ENCODE results near the gene CFAP61.

Gene CFAP61

DNA sequence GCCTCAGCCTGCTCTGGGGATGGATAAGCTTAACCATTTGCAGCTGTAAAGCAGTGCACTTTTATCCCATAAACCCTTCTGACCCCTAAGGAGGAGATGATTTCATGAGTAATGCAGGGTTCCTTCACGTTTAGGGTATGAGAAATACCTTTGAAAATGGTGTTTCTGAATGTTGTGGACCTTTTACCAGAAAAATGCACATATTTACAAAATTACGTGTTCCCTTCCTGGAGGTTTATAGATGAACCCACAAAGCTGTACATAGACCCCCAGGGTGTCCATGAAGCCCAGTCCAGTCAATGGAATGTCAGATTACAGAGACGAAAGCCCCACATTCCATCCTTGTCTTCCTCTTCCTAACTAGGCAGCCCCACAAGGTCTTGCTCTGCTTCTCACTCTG, 237.0 kb downstream of the CFAP61 start:
- Histone ChIP-seq H4K91ac (ENCODE audit: low read length) (no peak overlapping the region), H3K4me1 (ENCODE audit: control insufficient read depth, insufficient read depth, low read depth, low read length) (no peaks in the 10 kb centered on the region), H2BK5ac (ENCODE audit: low read depth, low read length, poor library complexity, severe bottlenecking) (no peak overlapping the region), H2BK12ac (ENCODE audit: low read length in 2 of 2) (no peak overlapping the region), H3K4ac (ENCODE audit: low read depth in 1 of 2, low read length in 2 of 2) (no peak overlapping the region), H3K18ac (ENCODE audit: low read depth in 1 of 2, low read length in 2 of 2) (no peak overlapping the region), H2BK15ac (ENCODE audit: low read depth, poor library complexity, severe bottlenecking) (no peak overlapping the region), H3K27ac (ENCODE audit: low read length, poor library complexity, severe bottlenecking) (no peak overlapping the region), H3K23ac (ENCODE audit: low read length in 2 of 2) (no peak overlapping the region), H3K14ac (ENCODE audit: low read length in 2 of 2) (no peak overlapping the region), H2AFZ (ENCODE audit: low read depth, low read length) (no peak overlapping the region), H3K79me1 (replicated peaks; ENCODE audit: low read length, poor library complexity, severe bottlenecking) (no peaks in the 10 kb centered on the region), H3K36me3 (ENCODE audit: control insufficient read depth in 1 of 2, insufficient read depth in 2 of 2, low read depth in 1 of 2, low read length in 2 of 2) (no peaks in the 10 kb centered on the region), H3K9ac (ENCODE audit: low read length) (no peak overlapping the region), H2AK5ac (ENCODE audit: low read length, severe bottlenecking) (no peak overlapping the region), H4K8ac (ENCODE audit: low read length) (no peak overlapping the region), H3K9me3 (ENCODE audit: control insufficient read depth, low read length) (no peaks in the 10 kb centered on the region), H3K4me3 (ENCODE audit: insufficient read depth in 1 of 2, low read depth in 1 of 2, low read length in 2 of 2) (no peak overlapping the region), H3K27me3 (ENCODE audit: control insufficient read depth in 1 of 2, insufficient read depth in 1 of 2, low read length in 2 of 2) (peaks cover 0 to 3% of the 10 kb centered on the region in 2 experiments), H3K4me2 (ENCODE audit: low read length, poor library complexity, severe bottlenecking) (no peak overlapping the region), H2BK120ac (ENCODE audit: low read depth, low read length) (no peak overlapping the region)
- no peak for DNase-seq
- WGBS = 57% methylated on average over 2 of the region's 3 CpGs

DNA sequence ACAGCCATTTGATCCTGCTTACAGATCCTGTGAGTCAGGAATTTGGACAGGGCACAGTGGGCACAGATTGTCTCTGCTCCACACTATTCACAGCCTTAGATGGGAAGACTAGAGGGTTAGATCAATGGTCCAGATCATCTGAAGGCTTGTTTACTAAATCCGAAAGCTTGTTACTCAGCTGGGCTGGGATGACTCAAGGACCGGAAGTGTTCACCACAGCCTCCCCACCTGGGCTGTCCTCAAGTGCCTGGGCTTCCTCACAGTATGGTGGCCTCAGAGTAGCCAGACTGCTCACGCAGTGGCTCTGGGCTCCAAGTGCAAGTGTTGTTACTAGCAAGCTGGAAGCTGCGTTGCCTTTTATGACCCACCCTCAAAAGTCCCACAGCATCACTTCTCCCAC, 240.1 kb downstream of the CFAP61 start:
- 74% methylated on average over 4 of the region's 4 CpGs for WGBS
- Histone ChIP-seq H3K4me1 (ENCODE audit: control insufficient read depth, insufficient read depth, low read depth, low read length) (no peaks in the 10 kb centered on the region), H3K4me2 (ENCODE audit: low read length, poor library complexity, severe bottlenecking) (no peak overlapping the region), H3K4ac (ENCODE audit: low read depth in 1 of 2, low read length in 2 of 2) (no peak overlapping the region), H3K14ac (ENCODE audit: low read length in 2 of 2) (no peak overlapping the region), H3K27ac (ENCODE audit: low read length, poor library complexity, severe bottlenecking) (no peak overlapping the region), H2BK120ac (ENCODE audit: low read depth, low read length) (no peak overlapping the region), H2AFZ (ENCODE audit: low read depth, low read length) (no peak overlapping the region), H3K36me3 (ENCODE audit: control insufficient read depth in 1 of 2, insufficient read depth in 2 of 2, low read depth in 1 of 2, low read length in 2 of 2) (no peaks in the 10 kb centered on the region), H2BK5ac (ENCODE audit: low read depth, low read length, poor library complexity, severe bottlenecking) (no peak overlapping the region), H4K8ac (ENCODE audit: low read length) (no peak overlapping the region), H2BK15ac (ENCODE audit: low read depth, poor library complexity, severe bottlenecking) (no peak overlapping the region), H3K9me3 (ENCODE audit: control insufficient read depth, low read length) (no peaks in the 10 kb centered on the region), H3K9ac (ENCODE audit: low read length) (no peak overlapping the region), H3K27me3 (ENCODE audit: control insufficient read depth in 1 of 2, insufficient read depth in 1 of 2, low read length in 2 of 2) (peaks cover 0 to 3% of the 10 kb centered on the region in 2 experiments), H3K23ac (ENCODE audit: low read length in 2 of 2) (no peak overlapping the region), H2AK5ac (ENCODE audit: low read length, severe bottlenecking) (no peak overlapping the region), H4K91ac (ENCODE audit: low read length) (no peak overlapping the region), H2BK12ac (ENCODE audit: low read length in 2 of 2) (no peak overlapping the region), H3K79me1 (replicated peaks; ENCODE audit: low read length, poor library complexity, severe bottlenecking) (no peaks in the 10 kb centered on the region), H3K18ac (ENCODE audit: low read depth in 1 of 2, low read length in 2 of 2) (no peak overlapping the region), H3K4me3 (ENCODE audit: insufficient read depth in 1 of 2, low read depth in 1 of 2, low read length in 2 of 2) (no peak overlapping the region)
- no peak for DNase-seq

DNA sequence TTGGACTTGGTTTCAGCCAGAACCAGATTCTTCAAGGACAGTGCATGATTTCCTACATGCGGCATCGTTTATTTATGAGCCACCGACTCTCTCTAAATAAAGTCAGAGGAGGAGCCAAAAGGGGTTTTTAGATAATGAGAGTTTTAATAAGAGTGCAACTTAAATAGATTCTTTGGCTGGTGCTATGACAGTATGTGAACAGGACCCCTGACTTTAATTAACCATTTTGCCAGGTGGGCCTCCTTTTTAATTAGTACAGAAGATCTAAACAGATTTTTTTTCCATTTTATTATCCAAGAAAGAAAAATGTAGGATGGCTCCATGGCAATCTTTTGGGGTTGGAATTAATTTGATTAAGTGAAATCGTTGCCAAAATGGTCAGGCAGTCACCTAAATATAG, 240.8 kb downstream of the CFAP61 start:
- Histone ChIP-seq H4K91ac (ENCODE audit: low read length) (no peak overlapping the region), H3K9me3 (ENCODE audit: control insufficient read depth, low read length) (no peaks in the 10 kb centered on the region), H3K79me1 (replicated peaks; ENCODE audit: low read length, poor library complexity, severe bottlenecking) (no peaks in the 10 kb centered on the region), H3K4me1 (ENCODE audit: control insufficient read depth, insufficient read depth, low read depth, low read length) (no peaks in the 10 kb centered on the region), H3K18ac (ENCODE audit: low read depth in 1 of 2, low read length in 2 of 2) (no peak overlapping the region), H2AK5ac (ENCODE audit: low read length, severe bottlenecking) (no peak overlapping the region), H2AFZ (ENCODE audit: low read depth, low read length) (no peak overlapping the region), H3K27ac (ENCODE audit: low read length, poor library complexity, severe bottlenecking) (no peak overlapping the region), H3K4me3 (ENCODE audit: insufficient read depth in 1 of 2, low read depth in 1 of 2, low read length in 2 of 2) (no peak overlapping the region), H2BK15ac (ENCODE audit: low read depth, poor library complexity, severe bottlenecking) (no peak overlapping the region), H3K14ac (ENCODE audit: low read length in 2 of 2) (no peak overlapping the region), H3K36me3 (ENCODE audit: control insufficient read depth in 1 of 2, insufficient read depth in 2 of 2, low read depth in 1 of 2, low read length in 2 of 2) (no peaks in the 10 kb centered on the region), H3K4ac (ENCODE audit: low read depth in 1 of 2, low read length in 2 of 2) (no peak overlapping the region), H2BK120ac (ENCODE audit: low read depth, low read length) (no peak overlapping the region), H4K8ac (ENCODE audit: low read length) (no peak overlapping the region), H2BK5ac (ENCODE audit: low read depth, low read length, poor library complexity, severe bottlenecking) (no peak overlapping the region), H3K23ac (ENCODE audit: low read length in 2 of 2) (no peak overlapping the region), H3K4me2 (ENCODE audit: low read length, poor library complexity, severe bottlenecking) (no peak overlapping the region), H3K27me3 (ENCODE audit: control insufficient read depth in 1 of 2, insufficient read depth in 1 of 2, low read length in 2 of 2) (no peaks in the 10 kb centered on the region), H3K9ac (ENCODE audit: low read length) (no peak overlapping the region), H2BK12ac (ENCODE audit: low read length in 2 of 2) (no peak overlapping the region)
- DNase-seq = no peak
- WGBS = 77% methylated on average over 4 of the region's 4 CpGs

DNA sequence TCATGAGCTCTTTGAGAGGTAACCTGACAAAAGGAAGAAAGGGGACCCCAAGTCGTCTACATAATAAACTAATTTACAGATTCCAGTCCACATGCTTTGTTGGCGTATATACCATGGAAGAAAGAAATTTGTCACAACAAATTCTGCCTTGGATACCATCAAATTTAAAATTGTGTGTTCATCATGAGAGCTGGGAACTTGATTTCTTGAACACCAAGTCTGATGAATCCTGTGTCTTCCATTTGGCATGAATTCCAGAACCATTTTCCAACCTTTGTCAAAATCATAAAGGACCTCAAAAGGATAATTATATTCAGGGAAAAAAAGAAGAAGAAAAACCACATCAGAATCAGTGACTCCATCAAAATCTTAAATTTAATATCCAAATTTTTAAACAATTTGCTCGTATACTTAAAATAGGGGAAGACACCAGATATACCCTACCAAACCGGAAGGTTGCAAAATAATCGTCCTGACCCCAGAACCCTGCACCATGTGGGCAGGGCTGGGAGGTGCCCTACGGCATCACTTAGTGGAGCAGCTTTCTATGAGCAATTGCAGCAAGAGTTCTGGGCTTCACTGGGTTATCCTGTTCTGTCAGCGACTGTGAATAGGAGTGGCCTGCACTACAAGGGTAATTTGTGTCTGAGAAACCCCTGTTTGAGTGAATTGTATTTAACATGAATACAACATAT, 241.5 kb downstream of the CFAP61 start:
- Histone ChIP-seq H4K8ac (ENCODE audit: low read length) (no peak overlapping the region), H3K4me3 (ENCODE audit: insufficient read depth in 1 of 2, low read depth in 1 of 2, low read length in 2 of 2) (no peak overlapping the region), H2BK5ac (ENCODE audit: low read depth, low read length, poor library complexity, severe bottlenecking) (no peak overlapping the region), H2AK5ac (ENCODE audit: low read length, severe bottlenecking) (no peak overlapping the region), H3K23ac (ENCODE audit: low read length in 2 of 2) (no peak overlapping the region), H2BK120ac (ENCODE audit: low read depth, low read length) (no peak overlapping the region), H3K4me2 (ENCODE audit: low read length, poor library complexity, severe bottlenecking) (no peak overlapping the region), H2BK15ac (ENCODE audit: low read depth, poor library complexity, severe bottlenecking) (no peak overlapping the region), H3K4me1 (ENCODE audit: control insufficient read depth, insufficient read depth, low read depth, low read length) (no peaks in the 10 kb centered on the region), H3K18ac (ENCODE audit: low read depth in 1 of 2, low read length in 2 of 2) (no peak overlapping the region), H3K27ac (ENCODE audit: low read length, poor library complexity, severe bottlenecking) (no peak overlapping the region), H3K4ac (ENCODE audit: low read depth in 1 of 2, low read length in 2 of 2) (no peak overlapping the region), H3K36me3 (ENCODE audit: control insufficient read depth in 1 of 2, insufficient read depth in 2 of 2, low read depth in 1 of 2, low read length in 2 of 2) (no peaks in the 10 kb centered on the region), H2BK12ac (ENCODE audit: low read length in 2 of 2) (no peak overlapping the region), H3K14ac (ENCODE audit: low read length in 2 of 2) (no peak overlapping the region), H3K79me1 (replicated peaks; ENCODE audit: low read length, poor library complexity, severe bottlenecking) (no peaks in the 10 kb centered on the region), H2AFZ (ENCODE audit: low read depth, low read length) (no peak overlapping the region), H3K27me3 (ENCODE audit: control insufficient read depth in 1 of 2, insufficient read depth in 1 of 2, low read length in 2 of 2) (no peaks in the 10 kb centered on the region), H3K9ac (ENCODE audit: low read length) (no peak overlapping the region), H3K9me3 (ENCODE audit: control insufficient read depth, low read length) (no peaks in the 10 kb centered on the region), H4K91ac (ENCODE audit: low read length) (no peak overlapping the region)
- 86% methylated on average over 5 of the region's 7 CpGs for WGBS
- no peak for DNase-seq
